ENCODE results near the gene FOXP1.

FOXP1 gene

DNA sequence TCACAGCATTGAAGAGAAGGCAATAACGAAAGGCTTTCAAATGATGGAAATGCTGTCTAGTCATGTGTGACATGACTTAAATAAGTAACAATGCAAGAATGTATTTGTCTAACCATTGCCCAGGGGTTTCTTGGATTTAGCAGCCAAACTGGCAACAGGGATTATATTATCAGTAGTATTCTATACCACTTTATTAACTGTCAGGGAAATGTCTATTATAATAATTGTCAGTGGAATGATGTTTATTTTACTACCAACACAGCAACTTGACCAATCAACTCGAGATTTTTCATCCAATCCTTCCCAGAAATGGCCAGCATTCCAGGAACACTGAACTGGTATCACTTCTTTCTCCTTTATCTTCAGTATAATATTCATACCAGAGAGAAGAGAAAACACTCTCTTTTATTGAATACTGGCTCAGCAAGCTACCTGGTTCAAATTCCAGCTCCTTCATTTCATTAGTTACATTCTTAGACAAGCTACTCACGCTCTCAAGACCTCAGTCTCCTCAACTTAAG lies 66.2 kb downstream of the FOXP1 start:
- H3K27me3 ChIP-seq, result no peaks in the 10 kb centered on the region
- no peak for TF ChIP-seq CTCF (IDR thresholded peaks at IDR 0.05)
- peak overlapping the region; percentile 11 for H3K27ac ChIP-seq
- H3K4me1 ChIP-seq (ENCODE audit: control insufficient read depth in 1 of 2, insufficient read depth in 1 of 2, low read depth in 1 of 2, low read length in 1 of 2), result peaks cover 37 to 43% of the 10 kb centered on the region in 2 experiments
- no peaks in the 10 kb centered on the region for H3K9me3 ChIP-seq
- H3K36me3 ChIP-seq, result no peaks in the 10 kb centered on the region
- H3K4me3 ChIP-seq (ENCODE audit: low read depth in 1 of 2, low read length in 1 of 2), result no peak overlapping the region

- TF ChIP-seq CTCF (IDR thresholded peaks at IDR 0.05), result no peak
- H3K36me3 ChIP-seq, result no peaks in the 10 kb centered on the region
- H3K9me3 ChIP-seq, result no peaks in the 10 kb centered on the region
- peak overlapping the region; percentile 29 to 37 for H3K4me3 ChIP-seq (ENCODE audit: low read depth in 1 of 2, low read length in 1 of 2)
- no peaks in the 10 kb centered on the region for H3K27me3 ChIP-seq
- H3K4me1 ChIP-seq (ENCODE audit: control insufficient read depth in 1 of 2, insufficient read depth in 1 of 2, low read depth in 1 of 2, low read length in 1 of 2), result peaks cover 51 to 58% of the 10 kb centered on the region in 2 experiments
- H3K27ac ChIP-seq, result peak overlapping the region; percentile 85
Measured at GRCh38 chr3:71515636-71516365, 67.7 kb downstream of the FOXP1 start.

- no peak overlapping the region for H3K4me3 ChIP-seq (ENCODE audit: low read depth in 1 of 2, low read length in 1 of 2)
- H3K36me3 ChIP-seq, result no peaks in the 10 kb centered on the region
- no peak for TF ChIP-seq CTCF (IDR thresholded peaks at IDR 0.05)
- peaks cover 51 to 62% of the 10 kb centered on the region in 2 experiments for H3K4me1 ChIP-seq (ENCODE audit: control insufficient read depth in 1 of 2, insufficient read depth in 1 of 2, low read depth in 1 of 2, low read length in 1 of 2)
- H3K27ac ChIP-seq, result peak overlapping the region; percentile 85
- H3K27me3 ChIP-seq, result no peaks in the 10 kb centered on the region
- H3K9me3 ChIP-seq, result no peaks in the 10 kb centered on the region
Measured at GRCh38 chr3:71514621-71515020, 68.9 kb downstream of the FOXP1 start.

DNA sequence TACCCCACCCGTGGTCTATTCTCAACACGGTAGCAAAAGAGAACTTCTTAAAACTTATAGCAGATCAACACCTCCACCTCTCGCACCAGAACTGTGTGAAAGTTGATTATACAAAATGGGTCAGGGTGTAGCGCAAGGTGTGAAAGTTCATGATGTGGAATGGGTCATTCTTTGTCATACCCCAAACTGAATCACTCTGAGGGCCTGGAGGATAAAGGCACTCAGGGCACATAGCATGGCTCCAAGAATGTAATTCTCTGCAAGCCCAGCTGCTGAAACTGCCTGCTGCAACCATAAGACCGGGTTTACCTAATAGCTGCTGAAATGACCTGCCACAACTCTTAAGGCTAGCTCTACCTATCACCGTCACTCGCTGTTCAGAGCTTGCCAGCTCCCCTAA lies 70.0 kb downstream of the FOXP1 start:
- H3K4me3 ChIP-seq (ENCODE audit: low read depth in 1 of 2, low read length in 1 of 2), result no peak overlapping the region
- TF ChIP-seq CTCF (IDR thresholded peaks at IDR 0.05), result no peak
- H3K27ac ChIP-seq, result peak overlapping the region; percentile 85

GRCh38 chr3:71513081-71513480 lies 70.4 kb downstream of the FOXP1 start:
- Histone ChIP-seq H3K36me3 (no peaks in the 10 kb centered on the region), H3K27ac (peak overlapping the region; percentile 85), H3K9me3 (no peaks in the 10 kb centered on the region), H3K4me1 (ENCODE audit: control insufficient read depth in 1 of 2, insufficient read depth in 1 of 2, low read depth in 1 of 2, low read length in 1 of 2) (peaks cover 51 to 62% of the 10 kb centered on the region in 2 experiments), H3K27me3 (no peaks in the 10 kb centered on the region), H3K4me3 (ENCODE audit: low read depth in 1 of 2, low read length in 1 of 2) (no peak overlapping the region)
- TF ChIP-seq CTCF (IDR thresholded peaks at IDR 0.05), result no peak

More for the DNA sequence above, 70.0 kb downstream of the FOXP1 start:
- H3K27me3 ChIP-seq, result no peaks in the 10 kb centered on the region
- H3K9me3 ChIP-seq, result no peaks in the 10 kb centered on the region
- peaks cover 51 to 62% of the 10 kb centered on the region in 2 experiments for H3K4me1 ChIP-seq (ENCODE audit: control insufficient read depth in 1 of 2, insufficient read depth in 1 of 2, low read depth in 1 of 2, low read length in 1 of 2)
- H3K36me3 ChIP-seq, result no peaks in the 10 kb centered on the region
